Mesenchymal stem cell (in vitro differentiated cells and primary cell): Measurements from ENCODE around the gene BLVRA.

Experiments used
- DNase-seq: peaks from one replicate; pipeline ENCODE4 v3.0.0-alpha.2; 2013
- H2AFZ ChIP-seq: one replicate; pipeline ENCODE4 v1.6.1; 2013; ENCODE audit warnings: low read depth, mild to moderate bottlenecking, control low read depth, inconsistent platforms, low read length, moderate library complexity
- H2AK5ac ChIP-seq: 2 replicates; pipeline ENCODE4 v1.6.1; 2013; ENCODE audit warnings: low read length, moderate library complexity, mild to moderate bottlenecking, inconsistent platforms; ENCODE audit not compliant: severe bottlenecking
- H2BK120ac ChIP-seq: one replicate; pipeline ENCODE4 v1.6.1; 2013; ENCODE audit warnings: low read depth, mild to moderate bottlenecking, inconsistent platforms, low read length, moderate library complexity
- H2BK12ac ChIP-seq, 2 experiments: one replicate each; pipeline ENCODE4 v1.6.1; 2013; ENCODE audit warnings: inconsistent platforms in 2 of 2, low read length in 2 of 2, mild to moderate bottlenecking in 2 of 2, moderate library complexity in 2 of 2, control low read depth in 1 of 2
- H2BK15ac ChIP-seq: one replicate; pipeline ENCODE4 v1.6.1; 2013; ENCODE audit warnings: mild to moderate bottlenecking, low read depth, inconsistent platforms; ENCODE audit not compliant: poor library complexity, severe bottlenecking
- H2BK5ac ChIP-seq: 2 replicates; pipeline ENCODE4 v1.6.1; 2013; ENCODE audit warnings: low read depth, mild to moderate bottlenecking, low read length, control low read depth, inconsistent platforms; ENCODE audit not compliant: poor library complexity, severe bottlenecking
- H3K14ac ChIP-seq, 2 experiments: one replicate each; pipeline ENCODE4 v1.6.1; 2013; ENCODE audit warnings: inconsistent platforms in 2 of 2, low read length in 2 of 2, control low read depth in 1 of 2, mild to moderate bottlenecking in 1 of 2, moderate library complexity in 1 of 2
- H3K18ac ChIP-seq, 2 experiments: one replicate each; pipeline ENCODE4 v1.6.1; 2013; ENCODE audit warnings: inconsistent platforms in 2 of 2, low read length in 2 of 2, control low read depth in 1 of 2, low read depth in 1 of 2, mild to moderate bottlenecking in 1 of 2
- H3K23ac ChIP-seq, 2 experiments: one replicate each; pipeline ENCODE4 v1.6.1; 2013; ENCODE audit warnings: inconsistent platforms in 2 of 2, low read length in 2 of 2, mild to moderate bottlenecking in 2 of 2, moderate library complexity in 2 of 2, control low read depth in 1 of 2
- H3K27ac ChIP-seq: 2 replicates; pipeline ENCODE4 v1.5.1; 2013; ENCODE audit warnings: mild to moderate bottlenecking, moderate library complexity, low read length, control low read depth, inconsistent platforms; ENCODE audit not compliant: poor library complexity, severe bottlenecking
- H3K27me3 ChIP-seq, 2 experiments: 2 replicates each; pipeline versions ENCODE4 v1.6.1 to v1.7.0; 2013; ENCODE audit warnings: low read length in 2 of 2, mild to moderate bottlenecking in 2 of 2, moderate library complexity in 2 of 2, control low read depth in 1 of 2, inconsistent platforms in 1 of 2; ENCODE audit not compliant: control insufficient read depth in 1 of 2, insufficient read depth in 1 of 2
- H3K36me3 ChIP-seq, 2 experiments: 2 replicates each; pipeline versions ENCODE4 v1.6.1 to v1.7.0; 2013; ENCODE audit warnings: low read length in 2 of 2, control low read depth in 1 of 2, inconsistent platforms in 1 of 2, low read depth in 1 of 2, mild to moderate bottlenecking in 1 of 2; ENCODE audit not compliant: insufficient read depth in 2 of 2, control insufficient read depth in 1 of 2
- H3K4ac ChIP-seq, 2 experiments: one replicate each; pipeline ENCODE4 v1.6.1; 2013; ENCODE audit warnings: inconsistent platforms in 2 of 2, low read length in 2 of 2, mild to moderate bottlenecking in 2 of 2, moderate library complexity in 2 of 2, control low read depth in 1 of 2, low read depth in 1 of 2
- H3K4me1 ChIP-seq: 2 replicates; pipeline ENCODE4 v1.6.1; 2013; ENCODE audit warnings: low read depth, low read length, control low read depth; ENCODE audit not compliant: control insufficient read depth, insufficient read depth
- H3K4me2 ChIP-seq: 2 replicates; pipeline ENCODE4 v1.6.1; 2013; ENCODE audit warnings: low read length, mild to moderate bottlenecking, inconsistent platforms; ENCODE audit not compliant: poor library complexity, severe bottlenecking
- H3K4me3 ChIP-seq, 2 experiments: 2 replicates each; pipeline versions ENCODE4 v1.5.1 to v1.7.0; 2013; ENCODE audit warnings: low read length in 2 of 2, mild to moderate bottlenecking in 2 of 2, control low read depth in 1 of 2, low read depth in 1 of 2; ENCODE audit not compliant: insufficient read depth in 1 of 2
- H3K79me1 ChIP-seq: replicated peaks from 2 replicates; pipeline ENCODE4 v1.6.1; 2013; ENCODE audit warnings: mild to moderate bottlenecking, control low read depth, low read length, inconsistent platforms; ENCODE audit not compliant: poor library complexity, severe bottlenecking
- H3K9ac ChIP-seq: 2 replicates; pipeline ENCODE4 v1.7.0; 2013; ENCODE audit warnings: mild to moderate bottlenecking, low read length, moderate library complexity
- H3K9me3 ChIP-seq: 2 replicates; pipeline ENCODE4 v1.7.0; 2013; ENCODE audit warnings: mild to moderate bottlenecking, low read length; ENCODE audit not compliant: control insufficient read depth
- H4K8ac ChIP-seq: one replicate; pipeline ENCODE4 v1.6.1; 2013; ENCODE audit warnings: inconsistent platforms, mild to moderate bottlenecking, low read length, moderate library complexity
- H4K91ac ChIP-seq: one replicate; pipeline ENCODE4 v1.6.1; 2013; ENCODE audit warnings: mild to moderate bottlenecking, low read length, inconsistent platforms
- WGBS: methylation state at CpG from one replicate; pipeline ENCODE4 v1.1.7; 2013; ENCODE audit warnings: mixed read lengths; 5-methylcytosine and 5-hydroxymethylcytosine counted together

Gene BLVRA

GRCh38 chr7:43754596-43754995, 3.9 kb upstream of the BLVRA start:
- no peak overlapping the region for H2BK120ac ChIP-seq
- no peak overlapping the region for H3K4me2 ChIP-seq
- no peak overlapping the region for H3K23ac ChIP-seq
- no peak overlapping the region for H2BK5ac ChIP-seq
- H3K9ac ChIP-seq = no peak overlapping the region
- no peak overlapping the region for H3K4ac ChIP-seq
- H3K36me3 ChIP-seq = no peaks in the 10 kb centered on the region
- H2BK12ac ChIP-seq = no peak overlapping the region
- peaks cover 0 to 2% of the 10 kb centered on the region in 2 experiments for H3K27me3 ChIP-seq
- H3K4me1 ChIP-seq = peaks cover 8% of the 10 kb centered on the region
- no peak for DNase-seq
- WGBS = 98% methylated on average over 4 of the region's 4 CpGs
- no peak overlapping the region for H3K14ac ChIP-seq
- no peak overlapping the region for H4K8ac ChIP-seq
- H3K79me1 ChIP-seq = no peaks in the 10 kb centered on the region
- H3K4me3 ChIP-seq = no peak overlapping the region
- no peak overlapping the region for H3K18ac ChIP-seq
- no peak overlapping the region for H2BK15ac ChIP-seq
- no peak overlapping the region for H2AK5ac ChIP-seq
- H3K27ac ChIP-seq = no peak overlapping the region
- H4K91ac ChIP-seq = no peak overlapping the region
- no peaks in the 10 kb centered on the region for H3K9me3 ChIP-seq
- H2AFZ ChIP-seq = no peak overlapping the region

GRCh38 chr7:43756368-43757072, 2.0 kb upstream of the BLVRA start:
- H4K91ac ChIP-seq = no peak overlapping the region
- no peak overlapping the region for H2BK12ac ChIP-seq
- H2BK15ac ChIP-seq = no peak overlapping the region
- no peaks in the 10 kb centered on the region for H3K27me3 ChIP-seq
- H2AFZ ChIP-seq = no peak overlapping the region
- no peaks in the 10 kb centered on the region for H3K9me3 ChIP-seq
- peaks cover 5% of the 10 kb centered on the region for H3K4me1 ChIP-seq
- H3K36me3 ChIP-seq = no peaks in the 10 kb centered on the region
- no peak overlapping the region for H3K4me2 ChIP-seq
- no peak overlapping the region for H3K14ac ChIP-seq
- DNase-seq = peak; percentile 81
- H4K8ac ChIP-seq = no peak overlapping the region
- no peak overlapping the region for H3K4me3 ChIP-seq
- H2BK5ac ChIP-seq = no peak overlapping the region
- H3K79me1 ChIP-seq = peaks cover 2% of the 10 kb centered on the region
- H2BK120ac ChIP-seq = no peak overlapping the region
- no peak overlapping the region for H2AK5ac ChIP-seq
- H3K27ac ChIP-seq = peak overlapping the region; percentile 34
- peak overlapping the region; percentile 36 for H3K9ac ChIP-seq
- H3K4ac ChIP-seq = no peak overlapping the region
- WGBS = 25% methylated on average over 1 of the region's 1 CpG
- no peak overlapping the region for H3K18ac ChIP-seq
- no peak overlapping the region for H3K23ac ChIP-seq

- Histone ChIP-seq H4K8ac (no peak overlapping the region), H2BK15ac (no peak overlapping the region), H3K27ac (peak overlapping the region; percentile 34), H3K4me2 (no peak overlapping the region), H3K9ac (peak overlapping the region; percentile 30), H3K4me1 (peaks cover 7% of the 10 kb centered on the region), H3K27me3 (no peaks in the 10 kb centered on the region), H3K14ac (no peak overlapping the region), H3K4me3 (no peak overlapping the region), H3K36me3 (no peaks in the 10 kb centered on the region), H4K91ac (no peak overlapping the region), H3K9me3 (no peaks in the 10 kb centered on the region), H2BK5ac (no peak overlapping the region), H3K18ac (peak overlapping the region in 1 of 2 experiments; percentile 37), H2AFZ (no peak overlapping the region), H3K79me1 (peaks cover 5% of the 10 kb centered on the region), H2BK12ac (peak overlapping the region in 1 of 2 experiments; percentile 29), H2BK120ac (no peak overlapping the region), H3K23ac (no peak overlapping the region), H2AK5ac (no peak overlapping the region), H3K4ac (peak overlapping the region in 1 of 2 experiments; percentile 32)
- no peak for DNase-seq
- 84% methylated on average over 2 of the region's 2 CpGs for WGBS
Observed at GRCh38 chr7:43757073-43757720, 1.3 kb upstream of the BLVRA start.

- peak overlapping the region; percentile 90 for H3K4me3 ChIP-seq
- peaks cover 12% of the 10 kb centered on the region for H3K79me1 ChIP-seq
- peak overlapping the region; percentile 94 for H3K4me2 ChIP-seq
- H2BK15ac ChIP-seq = peak overlapping the region; percentile 69
- H3K4me1 ChIP-seq = peaks cover 12% of the 10 kb centered on the region
- peak overlapping the region; percentile 36 for H2AFZ ChIP-seq
- H2BK5ac ChIP-seq = no peak overlapping the region
- H3K14ac ChIP-seq = no peak overlapping the region
- peak overlapping the region; percentile 91 for H3K9ac ChIP-seq
- H4K91ac ChIP-seq = peak overlapping the region; percentile 99
- no peak overlapping the region for H2BK12ac ChIP-seq
- 3% methylated on average over 46 of the region's 56 CpGs for WGBS
- H3K9me3 ChIP-seq = no peaks in the 10 kb centered on the region
- peak overlapping the region; percentile 77 for H4K8ac ChIP-seq
- DNase-seq = peak; percentile 64
- H2AK5ac ChIP-seq = no peak overlapping the region
- peaks cover 0 to 7% of the 10 kb centered on the region in 2 experiments for H3K36me3 ChIP-seq
- H3K27me3 ChIP-seq = no peaks in the 10 kb centered on the region
- H3K18ac ChIP-seq = peak overlapping the region; percentile 62 to 95
- H2BK120ac ChIP-seq = peak overlapping the region; percentile 89
- H3K23ac ChIP-seq = no peak overlapping the region
- H3K4ac ChIP-seq = peak overlapping the region in 1 of 2 experiments; percentile 87
- no peak overlapping the region for H3K27ac ChIP-seq
Observed at GRCh38 chr7:43758822-43759683, 573 bp downstream of the BLVRA start.
